ENCODE data around the gene SIGLEC9. TPM values are rescaled to one million over a fixed set of nuclear protein-coding genes. Genes with fewer than 3 reads are reported as not detected.
"Not testable (repeated sequence)": the region's sequence is repeated elsewhere in the genome, so short reads cannot be mapped to it uniquely, and the experiment has no call there.

Gene SIGLEC9
- total RNA-seq, 1 donor from 2014 or later, result not detected

DNA sequence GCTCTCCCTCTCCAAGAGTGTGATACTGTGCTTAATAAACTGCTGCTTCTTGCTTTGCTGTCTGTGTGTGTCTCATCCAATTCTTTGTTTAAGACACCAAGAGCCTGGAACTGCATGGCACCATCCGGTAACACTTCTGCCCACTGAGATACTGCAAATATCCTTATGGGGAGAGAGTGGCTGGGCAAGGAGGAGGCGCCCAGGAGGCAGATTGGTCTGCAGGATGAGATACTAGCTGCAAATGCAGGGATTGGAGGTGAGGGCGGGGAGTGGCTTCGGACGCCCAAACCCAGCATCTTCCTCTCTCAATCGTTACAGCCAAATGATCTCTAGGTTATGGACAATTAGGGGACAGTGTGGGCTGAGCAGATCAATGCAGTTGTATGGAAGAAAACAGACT lies 15.7 kb downstream of the SIGLEC9 start:
- no peaks in the 10 kb centered on the region for H3K36me3 Mint-ChIP-seq
- H3K27ac Mint-ChIP-seq, result no peak overlapping the region
- no peak for DNase-seq (ENCODE audit: low spot score in 2 of 2, unreplicated experiment in 2 of 2)
- TF ChIP-seq, protein P1, sequence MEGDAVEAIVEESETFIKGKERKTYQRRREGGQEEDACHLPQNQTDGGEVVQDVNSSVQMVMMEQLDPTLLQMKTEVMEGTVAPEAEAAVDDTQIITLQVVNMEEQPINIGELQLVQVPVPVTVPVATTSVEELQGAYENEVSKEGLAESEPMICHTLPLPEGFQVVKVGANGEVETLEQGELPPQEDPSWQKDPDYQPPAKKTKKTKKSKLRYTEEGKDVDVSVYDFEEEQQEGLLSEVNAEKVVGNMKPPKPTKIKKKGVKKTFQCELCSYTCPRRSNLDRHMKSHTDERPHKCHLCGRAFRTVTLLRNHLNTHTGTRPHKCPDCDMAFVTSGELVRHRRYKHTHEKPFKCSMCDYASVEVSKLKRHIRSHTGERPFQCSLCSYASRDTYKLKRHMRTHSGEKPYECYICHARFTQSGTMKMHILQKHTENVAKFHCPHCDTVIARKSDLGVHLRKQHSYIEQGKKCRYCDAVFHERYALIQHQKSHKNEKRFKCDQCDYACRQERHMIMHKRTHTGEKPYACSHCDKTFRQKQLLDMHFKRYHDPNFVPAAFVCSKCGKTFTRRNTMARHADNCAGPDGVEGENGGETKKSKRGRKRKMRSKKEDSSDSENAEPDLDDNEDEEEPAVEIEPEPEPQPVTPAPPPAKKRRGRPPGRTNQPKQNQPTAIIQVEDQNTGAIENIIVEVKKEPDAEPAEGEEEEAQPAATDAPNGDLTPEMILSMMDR (IDR thresholded peaks at IDR 0.05; ENCODE audit: unreplicated experiment), result no peak
- H3K4me3 Mint-ChIP-seq, result no peak overlapping the region
- peaks cover 50% of the 10 kb centered on the region for H3K27me3 Mint-ChIP-seq (ENCODE audit: low read depth)
- no peaks in the 10 kb centered on the region for H3K4me1 Mint-ChIP-seq
- H3K9me3 Mint-ChIP-seq, result peaks cover 7% of the 10 kb centered on the region

DNA sequence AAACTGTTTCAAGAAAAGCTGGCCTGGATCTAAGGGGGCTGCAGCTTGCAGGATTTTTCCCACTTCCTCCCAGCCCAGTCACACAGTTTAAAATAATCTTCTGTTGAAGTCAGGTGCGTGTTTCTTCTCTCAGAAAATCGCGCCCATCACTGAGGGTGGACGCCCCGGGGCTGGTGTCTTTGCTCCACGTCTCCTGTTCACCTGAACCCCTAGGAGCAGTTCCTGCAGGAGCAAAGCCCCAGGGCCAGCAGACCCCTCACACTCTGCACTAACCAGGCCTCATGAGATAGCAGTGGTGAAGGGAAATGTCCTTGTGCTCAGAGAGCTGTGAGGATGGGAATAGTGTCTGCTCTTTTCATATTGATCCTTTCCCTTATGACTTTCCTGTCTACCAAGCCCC lies 16.5 kb downstream of the SIGLEC9 start:
- Mint-ChIP-seq H3K4me1 (no peaks in the 10 kb centered on the region), H3K4me3 (no peak overlapping the region), H3K9me3 (no peaks in the 10 kb centered on the region), H3K27ac (no peak overlapping the region), H3K27me3 (ENCODE audit: low read depth) (peaks cover 46% of the 10 kb centered on the region), H3K36me3 (no peaks in the 10 kb centered on the region)
- TF ChIP-seq, protein P1 (IDR thresholded peaks at IDR 0.05; ENCODE audit: unreplicated experiment), result no peak
- peak in 1 of 2 experiments; percentile 17 for DNase-seq (ENCODE audit: low spot score in 2 of 2, unreplicated experiment in 2 of 2)

DNA sequence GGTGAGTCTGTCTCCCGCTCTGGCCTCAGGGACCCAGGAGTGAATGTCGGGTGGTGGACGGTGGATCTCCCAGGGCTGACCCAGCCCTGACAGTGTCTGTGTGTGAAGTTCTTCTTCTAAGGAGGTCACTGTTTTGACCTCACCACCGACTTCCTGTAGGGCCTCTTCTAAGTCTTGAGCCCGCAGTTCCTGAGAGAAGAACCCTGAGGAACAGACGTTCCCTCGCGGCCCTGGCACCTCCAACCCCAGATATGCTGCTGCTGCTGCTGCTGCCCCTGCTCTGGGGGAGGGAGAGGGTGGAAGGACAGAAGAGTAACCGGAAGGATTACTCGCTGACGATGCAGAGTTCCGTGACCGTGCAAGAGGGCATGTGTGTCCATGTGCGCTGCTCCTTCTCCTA lies 17.4 kb downstream of the SIGLEC9 start, which contains the start of gene SIGLEC7:
TSS of gene SIGLEC7 (plus strand) at position 183 of the 400 bp plus-strand sequence. CDS start at position 252, 69 bp downstream.
- Mint-ChIP-seq H3K27ac (no peak within 1 kb of the TSS), H3K27me3 (ENCODE audit: low read depth) (peaks cover 41% of the 10 kb centered on the region), H3K9me3 (no peaks in the 10 kb centered on the region), H3K4me3 (no peak within 1 kb of the TSS), H3K36me3 (no peaks in the 10 kb centered on the region), H3K4me1 (no peaks in the 10 kb centered on the region)
- TF ChIP-seq, protein P1 (IDR thresholded peaks at IDR 0.05; ENCODE audit: unreplicated experiment), result no peak
- peak in 1 of 2 experiments; percentile 16 for DNase-seq (ENCODE audit: low spot score in 2 of 2, unreplicated experiment in 2 of 2)

DNA sequence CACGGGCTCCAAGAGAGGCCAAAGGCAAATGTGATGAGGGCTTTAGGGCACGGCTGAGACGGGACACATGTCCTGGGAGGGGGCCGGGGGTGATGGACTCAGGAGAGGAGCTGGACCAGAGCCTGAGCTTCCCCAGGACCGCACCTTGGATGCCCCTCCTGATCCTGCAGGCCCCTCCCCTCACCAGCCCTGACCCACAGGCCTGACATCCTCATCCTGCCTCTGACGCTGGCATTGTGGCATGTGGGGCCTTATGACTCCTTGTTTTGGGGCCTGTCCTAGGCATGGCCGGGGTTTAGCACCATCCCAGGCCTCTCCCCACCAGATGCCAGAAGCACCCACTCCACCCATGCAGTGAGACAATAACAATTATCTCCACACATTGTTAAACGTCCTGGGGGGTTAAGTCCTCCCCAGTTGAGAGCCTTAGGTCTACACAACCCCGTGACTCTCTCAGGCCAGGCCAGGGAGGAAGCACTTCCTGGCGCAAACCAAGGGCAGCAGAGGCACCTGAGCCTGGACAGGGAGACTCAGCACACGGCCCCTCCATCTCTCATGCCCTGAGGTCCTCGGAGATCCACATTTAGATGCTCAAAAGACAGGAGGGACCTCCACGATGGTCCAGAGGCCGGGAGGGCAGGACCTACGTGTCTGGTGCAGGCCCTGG lies 18.2 kb downstream of the SIGLEC9 start:
- H3K36me3 Mint-ChIP-seq, H3K27ac Mint-ChIP-seq, H3K9me3 Mint-ChIP-seq, H3K4me1 Mint-ChIP-seq, H3K4me3 Mint-ChIP-seq: not testable (repeated sequence)
- peak in 1 of 2 experiments; percentile 11 for DNase-seq (ENCODE audit: low spot score in 2 of 2, unreplicated experiment in 2 of 2)
- peaks cover 33% of the 10 kb centered on the region for H3K27me3 Mint-ChIP-seq (ENCODE audit: low read depth)

DNA sequence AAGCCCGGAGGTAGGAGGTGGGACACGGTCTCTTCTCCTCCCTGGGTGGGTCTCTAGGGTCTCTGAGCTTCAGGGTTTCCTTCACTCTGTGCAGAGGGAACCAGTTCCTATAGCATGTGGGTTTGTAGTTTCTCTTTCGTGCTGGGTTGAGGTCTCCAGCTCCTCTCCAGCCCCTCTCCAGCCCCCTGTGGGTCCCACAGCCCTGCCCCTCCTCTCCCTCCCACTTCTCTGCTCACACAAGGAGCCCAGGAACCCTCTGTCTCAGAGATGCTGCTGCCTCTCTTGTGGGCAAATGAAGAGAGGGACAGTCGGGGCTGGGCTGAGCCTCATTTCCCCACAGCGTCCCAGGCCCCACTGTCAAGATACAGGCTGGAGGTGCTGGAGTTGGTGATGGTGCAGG lies 18.8 kb downstream of the SIGLEC9 start:
- Mint-ChIP-seq H3K9me3 (no peaks in the 10 kb centered on the region), H3K27ac (no peak overlapping the region), H3K4me3 (no peak overlapping the region), H3K4me1 (no peaks in the 10 kb centered on the region), H3K27me3 (ENCODE audit: low read depth) (peaks cover 33% of the 10 kb centered on the region), H3K36me3 (no peaks in the 10 kb centered on the region)
- TF ChIP-seq, protein P1 (IDR thresholded peaks at IDR 0.05; ENCODE audit: unreplicated experiment), result no peak
- DNase-seq (ENCODE audit: low spot score in 2 of 2, unreplicated experiment in 2 of 2), result no peak

DNA sequence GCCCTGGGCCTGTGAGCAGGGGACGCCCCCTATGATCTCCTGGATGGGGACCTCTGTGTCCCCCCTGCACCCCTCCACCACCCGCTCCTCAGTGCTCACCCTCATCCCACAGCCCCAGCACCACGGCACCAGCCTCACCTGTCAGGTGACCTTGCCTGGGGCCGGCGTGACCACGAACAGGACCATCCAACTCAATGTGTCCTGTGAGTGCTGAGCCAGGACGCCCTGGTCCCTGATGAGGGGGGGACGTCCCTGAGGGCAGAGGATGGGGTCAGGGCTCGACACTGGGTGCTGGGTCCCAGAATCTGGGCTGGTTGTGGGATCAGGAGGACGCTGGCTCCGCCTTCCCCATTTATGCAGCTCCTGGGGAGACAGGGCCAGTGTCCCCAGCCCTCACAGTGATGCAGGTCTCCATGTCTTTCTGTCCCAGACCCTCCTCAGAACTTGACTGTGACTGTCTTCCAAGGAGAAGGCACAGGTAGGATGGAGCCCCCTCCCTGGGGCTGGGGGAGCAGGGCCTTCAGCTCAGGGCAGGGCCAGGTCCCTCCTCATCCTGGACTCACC lies 19.9 kb downstream of the SIGLEC9 start:
- Mint-ChIP-seq H3K27me3 (ENCODE audit: low read depth) (peaks cover 24% of the 10 kb centered on the region), H3K27ac (no peak overlapping the region), H3K4me3 (no peak overlapping the region), H3K36me3 (no peaks in the 10 kb centered on the region), H3K9me3 (peaks cover 4% of the 10 kb centered on the region), H3K4me1 (no peaks in the 10 kb centered on the region)
- TF ChIP-seq, protein P1 (IDR thresholded peaks at IDR 0.05; ENCODE audit: unreplicated experiment), result no peak
- DNase-seq (ENCODE audit: low spot score in 2 of 2, unreplicated experiment in 2 of 2), result no peak
